A549 (cell line): ENCODE measurements around the gene CALN1. TPM values are rescaled to one million over a fixed set of nuclear protein-coding genes. Genes with fewer than 3 reads are reported as not detected.

Experiments
- ATAC-seq, 2 experiments: fragments of 200-7000 bp in 1 of 2; fragments of >200 bp in 1 of 2; cut with Nextera tagmentation in 1 of 2; cut with Tn5 transposase in 1 of 2; 3 replicates each; pipeline versions ENCODE4 v1.8.0 to v1.9.1; 2018 to 2020; ENCODE audit warnings: mild to moderate bottlenecking in 1 of 2, moderate library complexity in 1 of 2
- CTCF ChIA-PET: fragments of 300-600 bp; sonication (Branson Sonifier 250); formaldehyde crosslinking; extraction: SDS; loops from one replicate; lab custom pipeline; 2021; ENCODE audit warnings: antibody characterized with exemption, inconsistent platforms; lab: Yijun Ruan, JAX
- POLR2A ChIA-PET: fragments of 350-600 bp; formaldehyde crosslinking; extraction: SDS; loops from one replicate; lab custom pipeline; 2021; ENCODE audit warnings: antibody characterized with exemption, inconsistent platforms; lab: Yijun Ruan, JAX
- DNase-seq, 2 experiments: peaks; one replicate each; pipeline versions ENCODE4 v3.0.0 to v3.0.0-alpha.2; 2011 to 2016; ENCODE audit warnings: low read depth in 1 of 2, low spot score in 1 of 2
- FAIRE-seq: peaks from 2 replicates; lab custom pipeline; 2011; peaks lifted over from hg19 to GRCh38; lab: Jason Lieb, UNC
- H3K27ac ChIP-seq, 2 experiments: fragments of >200 bp; sonication (Bioruptor Twin); formaldehyde crosslinking; 3 replicates each; pipeline ENCODE4 v1.5.1; 2016 to 2017
- H3K4me1 ChIP-seq: fragments of >200 bp; sonication (Bioruptor Twin); formaldehyde crosslinking; 3 replicates; pipeline ENCODE4 v1.6.1; 2016
- H3K4me2 ChIP-seq: fragments of >200 bp; sonication (Bioruptor Twin); formaldehyde crosslinking; 3 replicates; pipeline ENCODE4 v1.6.1; 2016
- H3K4me3 ChIP-seq: fragments of >200 bp; sonication (Bioruptor Twin); formaldehyde crosslinking; 3 replicates; pipeline ENCODE4 v1.5.1; 2016
- H3K9me3 ChIP-seq: fragments of >200 bp; sonication (Bioruptor Twin); formaldehyde crosslinking; 3 replicates; pipeline ENCODE4 v1.6.1; 2016
- EHMT2 ChIP-seq: fragments of 200-600 bp; sonication (generic); IDR thresholded peaks from 2 replicates; pipeline ENCODE4 v1.6.1; 2016; ENCODE audit warnings: antibody characterized with exemption, low read depth, mild to moderate bottlenecking, moderate library complexity
- FOSB ChIP-seq: fragments of 250-450 bp; sonication (Bioruptor Pico); IDR thresholded peaks from 2 replicates; pipeline ENCODE4 v1.5.0; 2020; ENCODE audit warnings: mild to moderate bottlenecking, moderate library complexity
- HDAC2 ChIP-seq: fragments of 200-600 bp; sonication (generic); IDR thresholded peaks from 2 replicates; pipeline ENCODE4 v1.6.1; 2016
- HEYL ChIP-seq: fragments of 250-450 bp; sonication (Bioruptor Pico); IDR thresholded peaks from 2 replicates; pipeline ENCODE4 v1.8.0; 2021; ENCODE audit warnings: mild to moderate bottlenecking, moderate library complexity
- KDM5A ChIP-seq: fragments of 200-600 bp; sonication (generic); IDR thresholded peaks from 2 replicates; pipeline ENCODE4 v1.6.1; 2016; ENCODE audit warnings: antibody characterized with exemption, mild to moderate bottlenecking
- MAFK ChIP-seq: fragments of 450-650 bp; IDR thresholded peaks from 2 replicates; pipeline ENCODE4 v1.6.1; 2014; ENCODE audit not compliant: partially characterized antibody
- MAZ ChIP-seq: fragments of 150-350 bp; IDR thresholded peaks from 2 replicates; pipeline ENCODE4 v1.6.1; 2014; ENCODE audit warnings: antibody characterized with exemption, low read depth, low read length, borderline replicate concordance
- MYC ChIP-seq: IDR thresholded peaks from 2 replicates; pipeline ENCODE4 v1.6.1; 2012; ENCODE audit warnings: mild to moderate bottlenecking, inconsistent platforms, low read length, improper control_type of control experiment, borderline replicate concordance
- PBX3 ChIP-seq: IDR thresholded peaks from 2 replicates; pipeline ENCODE4 v1.6.1; 2012
- POLR2A ChIP-seq: IDR thresholded peaks from 2 replicates; pipeline ENCODE4 v1.6.1; 2012; ENCODE audit warnings: mild to moderate bottlenecking, low read length
- RAD21 ChIP-seq, 2 experiments: fragments of >200 bp in 1 of 2; sonication (Bioruptor Twin) in 1 of 2; formaldehyde crosslinking in 1 of 2; IDR thresholded peaks in 1 of 2; conservative IDR thresholded peaks in 1 of 2; 2 replicates in 1 of 2; 3 replicates in 1 of 2; pipeline ENCODE4 v1.6.1; 2012 to 2018; ENCODE audit warnings: inconsistent platforms in 1 of 2
- RARB ChIP-seq: fragments of 250-450 bp; sonication (Bioruptor Pico); IDR thresholded peaks from 2 replicates; pipeline ENCODE4 v1.8.0; 2021; ENCODE audit warnings: mild to moderate bottlenecking, moderate library complexity
- RFX5 ChIP-seq: fragments of 450-650 bp; IDR thresholded peaks from 2 replicates; pipeline ENCODE4 v1.7.1; 2014; ENCODE audit warnings: antibody characterized with exemption, mild to moderate bottlenecking, moderate library complexity
- SMC3 ChIP-seq: fragments of >200 bp; sonication (Bioruptor Twin); formaldehyde crosslinking; IDR thresholded peaks from 3 replicates; pipeline ENCODE4 v1.6.1; 2018; ENCODE audit warnings: inconsistent platforms
- TP53 ChIP-seq: fragments of 250-450 bp; sonication (Bioruptor Pico); IDR thresholded peaks from 2 replicates; pipeline ENCODE4 v1.5.0; 2021; ENCODE audit warnings: mild to moderate bottlenecking, moderate library complexity
- USF2 ChIP-seq: fragments of 450-650 bp; IDR thresholded peaks from 2 replicates; pipeline ENCODE4 v1.6.1; 2014; ENCODE audit warnings: antibody characterized with exemption
- ZFP36 ChIP-seq: fragments of 450-650 bp; IDR thresholded peaks from 2 replicates; pipeline ENCODE4 v1.6.1; 2014; ENCODE audit warnings: borderline replicate concordance; ENCODE audit not compliant: partially characterized antibody
- WGBS: methylation state at CpG from one replicate; pipeline ENCODE4 v1.1.6; 2017; ENCODE audit errors: missing lambda C conversion rate; 5-methylcytosine and 5-hydroxymethylcytosine counted together
- polyA plus RNA-seq, 4 experiments: library from polyadenylated mRNA; depleted of rRNA in 3 of 4; stranded (reverse); fragments of >200 nt; fragmentation: RNase III in 1 of 4; extraction: RNeasy Plus Mini Kit Qiagen cat#74134 plus additional on column Dnase treatment in 1 of 4; gene quantifications; 2 replicates in 3 of 4; 3 replicates in 1 of 4; pipeline ENCODE4 v1.2.3, GENCODE V29; 2011 to 2017

Gene CALN1
- polyA plus RNA-seq, 2 of the 4 experiments (the other 2 are of a cell fraction): not detected

GRCh38 chr7:72182036-72182435 is 230.1 kb downstream of the CALN1 start:
- no peak for TF ChIP-seq FOSB
- no peak for TF ChIP-seq RAD21 (conservative IDR thresholded peaks at IDR 0.05 in 1 of 2, IDR thresholded peaks at IDR 0.05 in 1 of 2)
- TF ChIP-seq RFX5: no peak
- TF ChIP-seq KDM5A: no peak
- TF ChIP-seq POLR2A: no peak
- no peak for TF ChIP-seq TP53 (CRISPR knock-in tag)
- 47% methylated on average over 4 of the region's 4 CpGs for WGBS
- ATAC-seq (no peak), FAIRE-seq (no peak), DNase-seq (no peak)
- Histone ChIP-seq H3K27ac (no peak overlapping the region), H3K4me2 (no peak overlapping the region), H3K4me1 (no peaks in the 10 kb centered on the region), H3K9me3 (no peaks in the 10 kb centered on the region), H3K4me3 (no peak overlapping the region)
- CTCF ChIA-PET: no interaction called here
- POLR2A ChIA-PET: no interaction called here

GRCh38 chr7:72176875-72177274 is 235.3 kb downstream of the CALN1 start:
- POLR2A ChIA-PET: no interaction called here
- DNase-seq: no peak
- ATAC-seq: no peak
- no peak for FAIRE-seq
- Histone ChIP-seq H3K4me1 (no peaks in the 10 kb centered on the region), H3K9me3 (no peaks in the 10 kb centered on the region; the same call in 2 of the 3 replicates), H3K4me3 (no peak overlapping the region), H3K27ac (no peak overlapping the region), H3K4me2 (no peak overlapping the region)
- CTCF ChIA-PET: no interaction called here
- TF ChIP-seq RAD21 (conservative IDR thresholded peaks at IDR 0.05 in 1 of 2, IDR thresholded peaks at IDR 0.05 in 1 of 2) (no peak), MAFK (no peak), USF2 (no peak), RARB (no peak), HDAC2 (no peak), PBX3 (no peak), RFX5 (no peak)
- WGBS: 9% methylated on average over 5 of the region's 5 CpGs

DNA sequence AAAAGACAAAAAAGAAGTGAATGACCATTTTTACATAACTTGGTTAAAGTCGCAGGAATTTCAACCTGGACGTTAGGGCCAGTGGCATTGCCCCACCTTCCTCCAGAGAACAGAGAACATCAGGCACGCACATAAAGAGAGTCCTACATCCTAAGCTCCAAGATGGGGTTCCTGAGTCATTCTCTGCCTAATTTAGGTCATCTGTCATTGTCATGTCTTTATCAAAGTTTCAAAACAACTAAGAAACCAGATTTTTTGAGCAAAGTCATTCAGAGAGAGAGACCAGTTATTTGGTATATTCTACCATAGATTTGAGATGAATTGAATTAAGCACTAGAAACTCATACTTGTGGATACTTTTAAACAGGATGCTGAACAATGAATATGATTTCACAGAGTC is 241.7 kb downstream of the CALN1 start:
- FAIRE-seq (no peak), ATAC-seq (no peak), DNase-seq (no peak)
- WGBS: 5% methylated on average over 3 of the region's 3 CpGs
- POLR2A ChIA-PET: no interaction called here
- CTCF ChIA-PET: no interaction called here
- Histone ChIP-seq H3K4me1 (no peaks in the 10 kb centered on the region), H3K4me3 (no peak overlapping the region), H3K27ac (no peak overlapping the region), H3K9me3 (peaks cover 2% of the 10 kb centered on the region; the same call in 1 of the 3 replicates), H3K4me2 (no peak overlapping the region)
- TF ChIP-seq ZFP36 (no peak), MAFK (no peak), MAZ (no peak), MYC (no peak), SMC3 (no peak), KDM5A (no peak)

GRCh38 chr7:72163271-72163670 is 248.9 kb downstream of the CALN1 start:
- no peak for DNase-seq
- Histone ChIP-seq H3K4me1 (no peaks in the 10 kb centered on the region), H3K4me3 (no peak overlapping the region), H3K4me2 (no peak overlapping the region), H3K27ac (no peak overlapping the region), H3K9me3 (peaks cover 18% of the 10 kb centered on the region; the same call in 2 of the 3 replicates)
- TF ChIP-seq KDM5A (no peak), HEYL (CRISPR knock-in tag) (no peak), TP53 (CRISPR knock-in tag) (no peak), RARB (no peak), EHMT2 (no peak)
- FAIRE-seq: no peak
- WGBS: 3% methylated on average over 2 of the region's 2 CpGs
- ATAC-seq: no peak
- ChIA-PET POLR2A (no interaction called here), CTCF (no interaction called here)
